ELF-1 (cell line): ENCODE measurements around the gene PPIA.
"Not testable (repeated sequence)": the region's sequence is repeated elsewhere in the genome, so short reads cannot be mapped to it uniquely, and the experiment has no call there.

Experiments used
- DNase-seq: peaks from one replicate; pipeline ENCODE4 v3.0.0-alpha.2; 2016; ENCODE audit warnings: low read depth, low spot score

PPIA gene

GRCh38 chr7:44827567-44827966, 31.1 kb downstream of the PPIA start:
- DNase-seq, result no peak

GRCh38 chr7:44838751-44839150, 42.3 kb downstream of the PPIA start:
- DNase-seq, result no peak

GRCh38 chr7:44842675-44843074, 46.2 kb downstream of the PPIA start:
- DNase-seq, result peak; percentile 21

GRCh38 chr7:44843440-44843839, 47.0 kb downstream of the PPIA start:
- DNase-seq, result not testable (repeated sequence)

- DNase-seq, result no peak
These were observed 49.0 kb downstream of the PPIA start for GRCh38 chr7:44845451-44845850.

GRCh38 chr7:44846390-44846789, 49.9 kb downstream of the PPIA start:
- DNase-seq, result not testable (repeated sequence)

- DNase-seq, result no peak
These were observed 50.5 kb downstream of the PPIA start for GRCh38 chr7:44846816-44847508.

GRCh38 chr7:44847509-44847919, 51.0 kb downstream of the PPIA start:
- peak; percentile 93 for DNase-seq

- DNase-seq, result peak; percentile 100
These were observed 51.6 kb downstream of the PPIA start, which contains the start of gene H2AZ2 for GRCh38 chr7:44847920-44848634. Gene H2AZ2, minus strand, starts transcription at chr7:44848087. Its CDS starts 116 bp downstream, at chr7:44847971.

GRCh38 chr7:44849259-44849884, 52.9 kb downstream of the PPIA start:
- no peak for DNase-seq

GRCh38 chr7:44849885-44850544, 53.5 kb downstream of the PPIA start:
- no peak for DNase-seq

GRCh38 chr7:44852590-44852989, 56.1 kb downstream of the PPIA start:
- no peak for DNase-seq
